Brain pericyte (primary cell): Measurements from ENCODE around the gene ZFP2.

ENCODE experiments used
- DNase-seq: peaks from one replicate; pipeline ENCODE4 v3.0.0-alpha.2; 2012; ENCODE audit warnings: low read depth, low spot score

ZFP2 gene

DNA sequence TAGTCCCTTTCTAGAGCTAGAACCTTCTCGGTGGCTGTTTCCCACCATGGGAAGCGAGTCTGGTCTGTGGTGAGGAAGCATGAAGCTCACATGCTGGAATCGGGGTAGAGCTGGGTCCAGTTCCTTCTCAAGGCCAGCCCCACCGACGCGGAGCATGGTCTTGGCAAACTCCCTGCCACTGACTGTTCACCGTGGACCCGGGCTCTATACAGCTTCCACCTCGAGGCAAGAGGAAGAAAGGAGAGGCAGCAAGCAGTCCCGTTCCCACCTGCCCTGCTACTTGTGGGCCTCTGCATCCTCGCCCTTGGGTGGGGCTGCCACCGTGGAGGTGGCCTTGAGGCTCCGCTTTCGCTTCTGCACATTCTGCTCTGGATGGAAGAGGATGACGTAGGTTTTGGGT lies 85.7 kb downstream of the ZFP2 start:
- no peak for DNase-seq
